NB4 (cell line): ENCODE data around the gene RBM6.

Source experiments
- DNase-seq: peaks from one replicate; pipeline ENCODE4 v3.0.0; 2010; ENCODE audit warnings: low read depth
- H3K4me3 ChIP-seq: one replicate; pipeline ENCODE4 v1.5.1; 2011; ENCODE audit warnings: mild to moderate bottlenecking, low read depth, low read length, moderate library complexity
- MAX ChIP-seq: IDR thresholded peaks from 2 replicates; pipeline ENCODE4 v1.6.1; 2011; ENCODE audit warnings: low read depth, low read length
- MYC ChIP-seq: IDR thresholded peaks from 2 replicates; pipeline ENCODE4 v1.6.1; 2011; ENCODE audit warnings: low read depth, low read length
- POLR2A ChIP-seq: IDR thresholded peaks from 2 replicates; pipeline ENCODE4 v1.6.1; 2011; ENCODE audit warnings: mild to moderate bottlenecking; ENCODE audit not compliant: insufficient read length; ENCODE audit errors: extremely low read depth
- TF ChIP-seq, protein P1 (sequence below): IDR thresholded peaks from one replicate; pipeline ENCODE4 v1.5.1; 2012; ENCODE audit warnings: low read depth, low read length

Gene RBM6

DNA sequence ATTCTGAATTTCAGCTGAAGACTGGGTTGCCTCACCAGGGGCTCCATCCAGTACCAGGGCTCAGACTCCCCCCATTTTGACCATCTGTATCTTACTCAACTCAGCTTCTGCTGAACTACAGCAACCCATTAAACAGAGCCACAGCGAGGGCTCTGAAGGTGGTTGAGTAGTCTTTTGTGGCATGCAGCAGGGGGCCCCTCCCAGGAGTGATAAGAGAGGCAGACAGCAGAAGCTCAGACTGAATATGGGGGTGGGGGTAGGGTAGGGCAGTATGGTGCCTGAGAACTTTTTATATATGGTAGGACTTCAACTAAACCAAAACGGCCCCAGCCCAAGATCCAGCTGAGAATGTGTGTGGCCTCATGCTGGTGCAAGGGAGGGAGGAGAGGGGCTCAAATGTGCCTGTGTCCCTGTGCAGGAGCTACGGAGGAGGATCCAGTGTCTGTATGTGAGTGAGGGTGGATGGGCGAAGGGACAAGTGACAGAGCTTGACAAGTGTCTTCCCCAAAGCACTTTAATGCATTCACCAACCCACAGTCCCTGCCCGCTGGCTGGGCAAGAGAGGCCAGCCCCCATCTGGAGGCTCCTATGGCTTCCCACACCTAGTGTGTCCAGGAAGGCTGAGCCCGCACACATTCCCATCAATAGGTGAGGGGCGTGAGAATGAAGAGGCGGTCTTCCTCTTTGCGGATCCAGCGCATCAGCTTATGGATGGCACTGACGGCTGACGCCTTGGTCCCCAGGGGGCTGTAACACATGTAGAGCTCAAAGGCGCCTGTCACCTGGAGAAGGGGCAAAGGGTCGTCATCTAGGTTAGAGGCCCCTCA lies 31.4 kb upstream of the RBM6 start:
- no peak for TF ChIP-seq MYC
- no peak for TF ChIP-seq POLR2A
- TF ChIP-seq MAX: no peak
- TF ChIP-seq, protein P1, sequence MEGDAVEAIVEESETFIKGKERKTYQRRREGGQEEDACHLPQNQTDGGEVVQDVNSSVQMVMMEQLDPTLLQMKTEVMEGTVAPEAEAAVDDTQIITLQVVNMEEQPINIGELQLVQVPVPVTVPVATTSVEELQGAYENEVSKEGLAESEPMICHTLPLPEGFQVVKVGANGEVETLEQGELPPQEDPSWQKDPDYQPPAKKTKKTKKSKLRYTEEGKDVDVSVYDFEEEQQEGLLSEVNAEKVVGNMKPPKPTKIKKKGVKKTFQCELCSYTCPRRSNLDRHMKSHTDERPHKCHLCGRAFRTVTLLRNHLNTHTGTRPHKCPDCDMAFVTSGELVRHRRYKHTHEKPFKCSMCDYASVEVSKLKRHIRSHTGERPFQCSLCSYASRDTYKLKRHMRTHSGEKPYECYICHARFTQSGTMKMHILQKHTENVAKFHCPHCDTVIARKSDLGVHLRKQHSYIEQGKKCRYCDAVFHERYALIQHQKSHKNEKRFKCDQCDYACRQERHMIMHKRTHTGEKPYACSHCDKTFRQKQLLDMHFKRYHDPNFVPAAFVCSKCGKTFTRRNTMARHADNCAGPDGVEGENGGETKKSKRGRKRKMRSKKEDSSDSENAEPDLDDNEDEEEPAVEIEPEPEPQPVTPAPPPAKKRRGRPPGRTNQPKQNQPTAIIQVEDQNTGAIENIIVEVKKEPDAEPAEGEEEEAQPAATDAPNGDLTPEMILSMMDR: no peak
- no peak overlapping the region for H3K4me3 ChIP-seq
- DNase-seq: no peak

- TF ChIP-seq MAX (no peak), MYC (no peak), POLR2A (no peak)
- TF ChIP-seq, protein P1: no peak
- H3K4me3 ChIP-seq: no peak overlapping the region
- DNase-seq: no peak
Measured at GRCh38 chr3:49910409-49911123, 29.4 kb upstream of the RBM6 start.

GRCh38 chr3:49911124-49911420 lies 28.9 kb upstream of the RBM6 start:
- DNase-seq: no peak
- no peak overlapping the region for H3K4me3 ChIP-seq
- TF ChIP-seq MYC (no peak), MAX (no peak), POLR2A (no peak)
- TF ChIP-seq, protein P1: no peak

GRCh38 chr3:49911611-49912010 lies 28.3 kb upstream of the RBM6 start:
- TF ChIP-seq POLR2A (no peak), MAX (no peak), MYC (no peak)
- TF ChIP-seq, protein P1: no peak
- H3K4me3 ChIP-seq: no peak overlapping the region

GRCh38 chr3:49912881-49913281 lies 27.1 kb upstream of the RBM6 start:
- no peak for DNase-seq
- H3K4me3 ChIP-seq: no peak overlapping the region

More at GRCh38 chr3:49911611-49912010, 28.3 kb upstream of the RBM6 start:
- no peak for DNase-seq

More at GRCh38 chr3:49912881-49913281, 27.1 kb upstream of the RBM6 start:
- TF ChIP-seq MYC: no peak
- TF ChIP-seq POLR2A: no peak
- TF ChIP-seq, protein P1: no peak
- no peak for TF ChIP-seq MAX
